ENCODE results near the gene PHIP. TPM values are rescaled to one million over a fixed set of nuclear protein-coding genes. Genes with fewer than 3 reads are reported as not detected.

PHIP gene
- total and polyA plus RNA-seq, 10 of the 15 experiments (the other 5 are each of a cell fraction or from before 2014, with no cell fraction given) = 8.5 to 34.6 (median 17.9) TPM

- TF ChIP-seq IKZF2 (IDR thresholded peaks at IDR 0.05) = no peak
- no peak for TF ChIP-seq GATAD2B (conservative IDR thresholded peaks at IDR 0.05; ENCODE audit: low read depth)
- TF ChIP-seq, protein P1, sequence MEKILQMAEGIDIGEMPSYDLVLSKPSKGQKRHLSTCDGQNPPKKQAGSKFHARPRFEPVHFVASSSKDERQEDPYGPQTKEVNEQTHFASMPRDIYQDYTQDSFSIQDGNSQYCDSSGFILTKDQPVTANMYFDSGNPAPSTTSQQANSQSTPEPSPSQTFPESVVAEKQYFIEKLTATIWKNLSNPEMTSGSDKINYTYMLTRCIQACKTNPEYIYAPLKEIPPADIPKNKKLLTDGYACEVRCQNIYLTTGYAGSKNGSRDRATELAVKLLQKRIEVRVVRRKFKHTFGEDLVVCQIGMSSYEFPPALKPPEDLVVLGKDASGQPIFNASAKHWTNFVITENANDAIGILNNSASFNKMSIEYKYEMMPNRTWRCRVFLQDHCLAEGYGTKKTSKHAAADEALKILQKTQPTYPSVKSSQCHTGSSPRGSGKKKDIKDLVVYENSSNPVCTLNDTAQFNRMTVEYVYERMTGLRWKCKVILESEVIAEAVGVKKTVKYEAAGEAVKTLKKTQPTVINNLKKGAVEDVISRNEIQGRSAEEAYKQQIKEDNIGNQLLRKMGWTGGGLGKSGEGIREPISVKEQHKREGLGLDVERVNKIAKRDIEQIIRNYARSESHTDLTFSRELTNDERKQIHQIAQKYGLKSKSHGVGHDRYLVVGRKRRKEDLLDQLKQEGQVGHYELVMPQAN (conservative IDR thresholded peaks at IDR 0.05) = no peak
- no peak for TF ChIP-seq RELA (IDR thresholded peaks at IDR 0.05; ENCODE audit: borderline replicate concordance, partially characterized antibody)
- no peak for TF ChIP-seq NFYB (IDR thresholded peaks at IDR 0.05; ENCODE audit: insufficient read depth, low read depth, low read length)
- TF ChIP-seq BACH1 (IDR thresholded peaks at IDR 0.05; ENCODE audit: borderline replicate concordance) = no peak
- no peak for TF ChIP-seq RAD51 (IDR thresholded peaks at IDR 0.05)
- TF ChIP-seq, protein P2, sequence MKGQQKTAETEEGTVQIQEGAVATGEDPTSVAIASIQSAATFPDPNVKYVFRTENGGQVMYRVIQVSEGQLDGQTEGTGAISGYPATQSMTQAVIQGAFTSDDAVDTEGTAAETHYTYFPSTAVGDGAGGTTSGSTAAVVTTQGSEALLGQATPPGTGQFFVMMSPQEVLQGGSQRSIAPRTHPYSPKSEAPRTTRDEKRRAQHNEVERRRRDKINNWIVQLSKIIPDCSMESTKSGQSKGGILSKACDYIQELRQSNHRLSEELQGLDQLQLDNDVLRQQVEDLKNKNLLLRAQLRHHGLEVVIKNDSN (IDR thresholded peaks at IDR 0.05; ENCODE audit: borderline replicate concordance, extremely low read length, insufficient read depth, low read depth, low read length) = no peak
- no peak for TF ChIP-seq HDAC6 (IDR thresholded peaks at IDR 0.05; ENCODE audit: unreplicated experiment)
- TF ChIP-seq NFIC (IDR thresholded peaks at IDR 0.05; ENCODE audit: low read depth, low read length) = peak; percentile 85
- TF ChIP-seq, protein P3, sequence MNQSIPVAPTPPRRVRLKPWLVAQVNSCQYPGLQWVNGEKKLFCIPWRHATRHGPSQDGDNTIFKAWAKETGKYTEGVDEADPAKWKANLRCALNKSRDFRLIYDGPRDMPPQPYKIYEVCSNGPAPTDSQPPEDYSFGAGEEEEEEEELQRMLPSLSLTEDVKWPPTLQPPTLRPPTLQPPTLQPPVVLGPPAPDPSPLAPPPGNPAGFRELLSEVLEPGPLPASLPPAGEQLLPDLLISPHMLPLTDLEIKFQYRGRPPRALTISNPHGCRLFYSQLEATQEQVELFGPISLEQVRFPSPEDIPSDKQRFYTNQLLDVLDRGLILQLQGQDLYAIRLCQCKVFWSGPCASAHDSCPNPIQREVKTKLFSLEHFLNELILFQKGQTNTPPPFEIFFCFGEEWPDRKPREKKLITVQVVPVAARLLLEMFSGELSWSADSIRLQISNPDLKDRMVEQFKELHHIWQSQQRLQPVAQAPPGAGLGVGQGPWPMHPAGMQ (IDR thresholded peaks at IDR 0.05; ENCODE audit: borderline replicate concordance) = no peak
- TF ChIP-seq SMAD5 (IDR thresholded peaks at IDR 0.05; ENCODE audit: low read depth) = no peak
- TF ChIP-seq MTA3 (IDR thresholded peaks at IDR 0.05; ENCODE audit: borderline replicate concordance, low read length) = 0 out of 2 replicates have a peak, but pooled peaks have one; percentile 34
- TF ChIP-seq CREB1 (IDR thresholded peaks at IDR 0.05; ENCODE audit: low read depth) = peak; percentile 37; the same call in 1 of the 2 replicates
- TF ChIP-seq ZNF384 (IDR thresholded peaks at IDR 0.05; ENCODE audit: borderline replicate concordance, low read depth, low read length) = peak; percentile 51; the same call in 1 of the 2 replicates
- TF ChIP-seq KAT2A (conservative IDR thresholded peaks at IDR 0.05; ENCODE audit: control insufficient read depth, low read depth, low read length) = no peak
- TF ChIP-seq, protein P4, sequence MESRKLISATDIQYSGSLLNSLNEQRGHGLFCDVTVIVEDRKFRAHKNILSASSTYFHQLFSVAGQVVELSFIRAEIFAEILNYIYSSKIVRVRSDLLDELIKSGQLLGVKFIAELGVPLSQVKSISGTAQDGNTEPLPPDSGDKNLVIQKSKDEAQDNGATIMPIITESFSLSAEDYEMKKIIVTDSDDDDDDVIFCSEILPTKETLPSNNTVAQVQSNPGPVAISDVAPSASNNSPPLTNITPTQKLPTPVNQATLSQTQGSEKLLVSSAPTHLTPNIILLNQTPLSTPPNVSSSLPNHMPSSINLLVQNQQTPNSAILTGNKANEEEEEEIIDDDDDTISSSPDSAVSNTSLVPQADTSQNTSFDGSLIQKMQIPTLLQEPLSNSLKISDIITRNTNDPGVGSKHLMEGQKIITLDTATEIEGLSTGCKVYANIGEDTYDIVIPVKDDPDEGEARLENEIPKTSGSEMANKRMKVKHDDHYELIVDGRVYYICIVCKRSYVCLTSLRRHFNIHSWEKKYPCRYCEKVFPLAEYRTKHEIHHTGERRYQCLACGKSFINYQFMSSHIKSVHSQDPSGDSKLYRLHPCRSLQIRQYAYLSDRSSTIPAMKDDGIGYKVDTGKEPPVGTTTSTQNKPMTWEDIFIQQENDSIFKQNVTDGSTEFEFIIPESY (IDR thresholded peaks at IDR 0.05) = no peak
- no peak for TF ChIP-seq RAD21 (IDR thresholded peaks at IDR 0.05; ENCODE audit: insufficient read depth, low read depth, low read length)
- no peak for TF ChIP-seq TAF1 (IDR thresholded peaks at IDR 0.05; ENCODE audit: borderline replicate concordance, low read depth, low read length)
- no peak for TF ChIP-seq EZH2 (IDR thresholded peaks at IDR 0.05; ENCODE audit: borderline replicate concordance, control insufficient read depth, low read depth, low read length)
- no peak for TF ChIP-seq ZNF207 (IDR thresholded peaks at IDR 0.05; ENCODE audit: borderline replicate concordance)
- no peak for TF ChIP-seq HDGF (IDR thresholded peaks at IDR 0.05)
- TF ChIP-seq STAT3 (IDR thresholded peaks at IDR 0.05; ENCODE audit: low read depth, low read length) = no peak
- TF ChIP-seq YY1 (IDR thresholded peaks at IDR 0.05; ENCODE audit: low read depth, low read length) = no peak
Observed at GRCh38 chr6:79042088-79042798, 35.8 kb downstream of the PHIP start (continued).

All from GM12878 (cell line).